GM19351 (cell line): ENCODE measurements around the gene PSMC2.

ENCODE experiments used
- ATAC-seq: cut with Tn5 transposase; IDR thresholded peaks from one replicate; pipeline ENCODE4 v1.9.1; 2021; ENCODE audit warnings: mild to moderate bottlenecking, moderate library complexity; ENCODE audit not compliant: unreplicated experiment

The PSMC2 gene

DNA sequence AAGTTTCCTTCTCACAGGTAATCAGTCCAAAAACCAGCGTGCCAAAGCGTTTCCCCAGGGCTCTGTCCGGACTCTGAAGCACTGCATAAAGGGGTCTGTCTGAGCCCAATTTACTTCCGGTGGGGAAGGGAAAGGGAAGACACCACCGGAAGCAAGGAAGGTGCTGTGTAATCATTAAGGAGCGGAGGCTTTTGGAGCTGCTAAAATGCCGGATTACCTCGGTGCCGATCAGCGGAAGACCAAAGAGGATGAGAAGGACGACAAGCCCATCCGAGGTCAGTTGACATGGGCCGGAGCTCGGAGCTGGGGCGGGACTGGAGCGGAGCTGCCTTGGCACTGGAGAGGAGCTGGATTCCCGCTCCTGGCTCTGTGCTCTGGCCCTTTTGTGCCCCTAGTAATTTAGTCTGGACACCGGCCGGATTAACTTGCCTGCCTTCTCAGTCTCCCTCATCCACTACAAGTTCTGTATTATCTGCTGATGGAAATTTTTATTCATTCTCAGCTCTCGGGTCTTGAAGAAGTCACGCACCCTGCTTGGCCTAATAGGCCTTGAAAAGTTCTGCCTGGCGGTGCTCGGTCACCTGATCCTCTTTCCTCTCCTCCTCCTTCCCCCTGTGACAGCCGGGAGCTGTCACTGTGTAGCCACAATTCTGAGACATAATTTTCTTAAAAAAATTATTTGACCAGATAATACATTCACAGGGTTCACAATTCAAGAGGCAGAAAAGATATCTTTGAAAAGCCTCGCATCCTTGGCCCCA is at the start of gene PSMC2:
TSS of gene PSMC2 (plus strand) at position 137 of the 761 bp plus-strand sequence. CDS start at position 206, 69 bp downstream.
- ATAC-seq, result peak; percentile 66

DNA sequence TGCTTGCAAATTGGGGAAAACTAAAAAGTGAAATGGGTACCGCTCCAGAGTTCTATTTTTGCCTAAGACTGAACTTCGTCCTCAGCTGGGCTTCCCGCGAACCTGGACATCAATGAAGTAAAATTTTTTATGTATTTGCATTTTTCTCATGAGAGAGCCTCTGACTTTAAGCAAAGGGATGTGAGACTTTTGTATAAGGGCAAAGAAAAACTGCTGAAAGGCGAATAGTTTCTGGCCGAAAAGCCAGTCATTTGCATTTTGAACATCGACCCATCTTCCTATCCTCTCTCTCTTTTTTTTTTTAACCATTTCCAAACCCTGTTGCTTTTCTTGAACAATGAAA is 49.6 kb upstream of the PSMC2 start:
- ATAC-seq, result no peak

GRCh38 chr7:103299660-103300059 is 47.8 kb upstream of the PSMC2 start:
- ATAC-seq, result no peak

DNA sequence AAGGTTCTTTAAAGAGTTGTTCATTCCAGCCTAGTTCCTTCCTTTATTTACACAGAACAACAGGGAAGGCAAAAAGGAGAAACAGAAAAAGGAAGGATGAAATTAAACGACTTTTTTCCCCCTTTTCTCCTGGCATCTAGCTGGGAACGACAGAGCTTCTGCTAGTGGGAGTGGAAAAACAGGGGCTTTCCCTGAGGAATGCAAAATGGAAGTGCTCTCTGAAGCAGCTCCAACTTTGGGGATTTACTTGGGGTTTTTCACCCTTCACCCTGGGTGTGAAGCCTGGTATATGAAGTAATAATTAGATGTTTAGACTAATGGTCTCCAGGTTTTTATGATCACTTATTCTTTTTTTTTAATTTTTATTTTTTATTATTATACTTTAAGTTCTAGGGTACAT is 46.0 kb upstream of the PSMC2 start:
- ATAC-seq, result no peak

DNA sequence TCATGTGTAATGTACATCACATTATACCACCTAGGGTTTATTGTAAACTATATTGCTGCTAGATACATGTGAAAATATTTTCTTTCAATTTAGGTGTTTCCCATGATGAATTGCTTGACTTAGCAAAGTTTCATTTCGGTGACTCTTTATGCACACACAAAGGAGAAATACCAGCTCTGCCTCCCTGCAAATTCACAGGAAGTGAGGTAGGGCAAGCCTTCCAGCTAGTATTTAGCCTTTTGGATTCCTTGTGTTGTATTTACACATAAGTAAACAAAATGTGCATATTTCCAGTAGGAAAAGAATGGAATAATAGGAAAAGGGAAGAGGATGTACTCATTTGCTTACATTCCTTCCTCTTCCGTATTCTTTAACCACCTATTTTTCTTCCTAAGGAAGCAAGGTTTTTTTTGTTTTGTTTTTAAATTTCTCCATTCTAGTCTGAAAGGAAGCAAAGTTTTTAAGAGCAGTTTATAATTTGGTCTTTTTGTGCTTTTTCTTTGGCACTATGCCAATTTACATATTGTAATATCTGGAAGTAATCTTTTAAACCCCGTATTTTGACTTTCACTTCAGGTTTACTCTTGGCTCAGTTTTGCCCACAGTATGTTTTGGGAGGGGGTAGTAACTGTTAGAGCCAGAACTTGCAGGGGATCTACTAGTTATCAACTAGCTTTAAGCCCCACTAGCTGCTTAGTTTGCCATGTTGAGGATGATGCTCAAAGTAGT is 39.8 kb upstream of the PSMC2 start:
- ATAC-seq, result no peak

DNA sequence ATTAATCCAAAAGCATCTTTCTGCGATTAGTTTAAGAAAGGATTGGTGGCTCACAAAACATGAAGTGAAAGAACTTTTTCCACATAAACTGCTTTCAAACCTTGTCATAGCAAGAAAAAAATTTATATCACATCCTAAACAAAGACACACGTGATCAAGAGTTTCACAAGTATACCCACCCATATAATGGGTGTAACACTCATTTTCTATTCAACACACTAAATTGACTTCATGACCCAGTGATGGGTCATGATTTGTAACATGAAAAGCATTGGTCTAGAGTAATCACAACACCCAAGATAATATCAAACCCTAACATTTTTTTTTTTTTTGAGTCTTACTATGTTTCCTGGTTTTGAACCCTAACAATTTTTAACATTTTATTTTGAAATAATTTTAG is 32.6 kb upstream of the PSMC2 start:
- no peak for ATAC-seq

- no peak for ATAC-seq
Measured at GRCh38 chr7:103316380-103316941, 31.0 kb upstream of the PSMC2 start.

DNA sequence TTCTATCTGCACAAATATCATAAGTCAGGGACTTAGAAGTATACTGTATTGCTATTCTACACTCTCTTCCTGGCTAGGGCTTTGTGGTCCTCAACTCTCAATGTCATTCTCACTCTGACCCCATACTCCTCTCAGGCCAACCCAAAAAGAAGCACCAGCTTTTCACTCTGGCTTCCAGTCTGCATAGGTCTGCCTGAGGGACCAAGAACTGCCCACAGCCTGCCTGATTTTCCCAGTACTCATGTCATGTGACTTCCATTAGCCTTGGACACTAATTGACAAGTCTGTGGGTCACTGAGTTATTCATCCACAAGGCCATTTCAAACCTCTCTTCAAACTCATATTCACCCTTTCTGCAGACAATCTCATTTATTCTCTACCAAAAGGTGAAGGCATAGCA is 30.4 kb upstream of the PSMC2 start:
- no peak for ATAC-seq

DNA sequence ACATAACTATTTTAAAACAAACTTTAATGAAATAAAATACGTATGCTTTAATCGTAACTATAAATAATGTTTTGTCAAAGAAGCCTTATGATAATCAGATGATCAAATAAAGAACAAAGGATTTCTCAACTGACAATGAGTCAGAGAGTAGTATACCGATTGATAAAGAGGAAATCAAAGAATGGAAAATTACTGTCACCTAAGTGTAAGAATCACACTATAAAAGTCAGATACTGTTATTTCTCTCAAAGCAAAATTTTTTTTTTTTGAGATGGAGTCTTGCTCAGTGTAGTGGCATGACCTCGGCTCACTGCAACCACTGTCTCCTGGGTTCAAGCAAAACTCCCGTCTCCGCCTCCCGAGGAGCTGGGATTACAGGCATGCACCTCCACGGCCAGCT is 21.7 kb upstream of the PSMC2 start:
- ATAC-seq, result no peak

GRCh38 chr7:103336761-103337160 is 10.7 kb upstream of the PSMC2 start:
- no peak for ATAC-seq

DNA sequence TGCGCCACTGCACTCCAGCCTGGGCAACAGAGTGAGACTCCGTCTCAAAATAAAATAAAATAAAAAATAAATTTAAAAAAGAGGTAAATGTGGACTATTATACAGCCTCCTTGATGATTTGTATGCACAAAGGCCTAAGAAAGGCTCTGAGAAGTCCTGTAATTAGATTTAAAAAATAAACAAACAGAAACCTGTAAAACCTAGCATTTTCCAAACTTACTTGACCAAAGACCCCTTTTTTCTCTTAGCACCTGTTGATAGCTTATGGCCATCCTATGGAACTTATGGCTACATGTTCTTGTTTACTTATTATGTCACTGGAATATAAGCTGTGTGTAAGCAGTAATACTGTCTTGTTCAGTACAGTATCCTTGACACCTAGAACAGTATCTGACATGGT is 8.6 kb upstream of the PSMC2 start:
- ATAC-seq, result no peak

DNA sequence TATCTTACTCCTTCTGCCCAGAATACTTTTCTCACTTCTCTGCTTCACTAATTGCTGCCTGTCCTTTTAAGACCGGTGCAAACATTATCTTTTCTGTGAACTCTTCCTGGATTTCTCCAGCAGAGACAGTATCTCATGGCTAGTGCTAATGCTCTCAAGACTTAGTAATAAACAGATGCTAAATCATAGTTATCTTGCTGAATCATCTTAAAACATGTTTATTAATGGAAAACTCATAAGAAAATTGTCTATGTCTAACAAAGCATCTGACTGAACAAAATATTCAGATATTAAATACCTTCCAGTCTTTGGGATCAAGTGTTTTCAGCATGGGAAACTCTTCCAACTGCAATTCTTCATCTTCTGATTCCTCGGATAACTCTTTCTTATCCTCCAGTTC is 6.0 kb upstream of the PSMC2 start:
- ATAC-seq, result no peak

DNA sequence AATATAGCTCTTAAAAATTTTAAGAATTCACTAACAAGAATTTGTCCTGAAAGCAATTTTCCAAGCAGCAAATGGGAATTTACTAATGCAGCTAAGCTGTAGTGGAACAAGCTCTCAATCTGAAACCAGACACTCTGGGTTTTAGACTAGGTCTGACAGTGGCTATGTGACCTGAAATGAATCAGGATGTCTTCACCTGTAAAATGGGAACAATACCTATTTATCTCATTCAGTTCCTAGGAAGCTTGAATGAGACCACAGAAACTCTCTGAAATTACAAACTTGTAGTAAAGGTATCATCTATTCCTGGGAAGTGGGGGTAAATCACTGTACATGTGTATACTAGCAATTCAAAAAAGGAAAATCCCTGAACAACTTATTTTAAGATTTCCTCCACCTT is 4.1 kb upstream of the PSMC2 start:
- no peak for ATAC-seq

DNA sequence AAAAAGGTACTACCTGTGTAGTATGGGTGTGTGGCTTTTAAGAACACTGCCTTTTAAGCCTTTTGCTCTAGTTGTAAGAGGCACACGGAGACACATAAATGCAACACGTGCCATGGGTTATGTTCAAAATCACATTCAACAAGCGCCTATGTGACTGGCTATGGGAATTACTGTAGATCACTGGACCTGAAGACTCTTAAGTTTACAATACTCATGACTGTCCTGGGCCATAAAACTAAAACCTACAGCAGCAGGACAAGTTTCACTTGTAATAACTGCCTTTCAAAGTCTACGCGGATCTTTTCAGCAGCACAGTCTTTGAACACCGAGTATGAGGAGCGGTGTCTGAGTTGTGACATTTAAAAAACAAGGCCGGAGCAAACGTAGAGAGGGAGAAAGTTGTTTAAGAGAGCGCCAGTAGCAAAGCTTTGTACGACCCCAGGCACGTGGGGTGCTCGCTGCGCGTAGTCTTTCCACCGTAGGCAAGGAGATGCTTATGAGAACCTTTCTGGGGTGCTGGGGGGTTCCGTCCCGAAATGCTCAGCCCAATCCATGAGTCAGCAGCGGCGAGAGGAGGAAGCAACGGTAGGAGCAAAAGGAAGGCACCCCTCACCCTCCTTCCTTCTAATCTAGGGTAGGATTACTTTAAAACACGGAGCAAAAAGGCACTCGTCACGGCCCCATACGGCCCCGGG is 3.5 kb upstream of the PSMC2 start:
- peak; percentile 18 for ATAC-seq

GRCh38 chr7:103344453-103345149 is 2.8 kb upstream of the PSMC2 start, which contains the start of gene DNAJC2:
Gene DNAJC2, minus strand, starts transcription at chr7:103344767. Its CDS starts 145 bp downstream, at chr7:103344622.
- peak; percentile 73 for ATAC-seq

- ATAC-seq, result no peak
Measured at GRCh38 chr7:103346396-103346795, 1.0 kb upstream of the PSMC2 start.

DNA sequence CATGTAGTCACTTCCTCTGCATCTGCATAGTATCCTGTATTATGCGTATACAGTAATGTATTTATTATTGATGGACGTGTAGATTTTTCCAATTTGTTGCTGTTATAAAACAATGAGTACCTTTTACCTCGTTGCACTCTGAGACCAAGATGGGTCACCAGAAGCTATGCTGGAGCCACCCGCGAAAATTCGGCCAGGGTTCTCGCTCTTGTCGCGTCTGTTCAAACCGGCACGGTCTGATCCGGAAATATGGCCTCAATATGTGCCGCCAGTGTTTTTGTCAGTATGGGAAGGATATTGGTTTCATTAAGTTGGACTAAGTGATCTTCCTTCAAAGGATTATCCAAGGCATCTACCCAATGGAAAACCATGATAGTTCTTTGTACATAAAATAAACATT is 1.0 kb downstream of the PSMC2 start:
- ATAC-seq, result no peak

DNA sequence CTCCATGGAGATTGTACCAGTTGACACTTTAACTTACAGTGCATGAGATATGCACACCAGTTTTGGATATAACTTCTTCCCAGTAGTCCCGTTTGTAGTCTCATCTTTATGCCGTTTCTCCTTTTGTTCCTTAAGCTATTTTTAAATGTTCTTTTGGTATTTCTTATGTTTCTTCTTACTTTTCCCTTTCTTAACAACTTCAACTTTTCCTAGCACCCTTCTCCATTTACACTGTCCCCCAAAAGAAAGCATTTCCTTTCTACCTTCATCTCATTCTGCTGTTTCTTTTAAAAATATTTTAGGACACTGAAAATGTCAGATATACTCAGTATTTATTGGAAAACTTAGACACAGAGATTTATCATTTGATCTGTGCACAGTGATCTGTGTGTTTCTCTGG is 1.5 kb downstream of the PSMC2 start:
- no peak for ATAC-seq

DNA sequence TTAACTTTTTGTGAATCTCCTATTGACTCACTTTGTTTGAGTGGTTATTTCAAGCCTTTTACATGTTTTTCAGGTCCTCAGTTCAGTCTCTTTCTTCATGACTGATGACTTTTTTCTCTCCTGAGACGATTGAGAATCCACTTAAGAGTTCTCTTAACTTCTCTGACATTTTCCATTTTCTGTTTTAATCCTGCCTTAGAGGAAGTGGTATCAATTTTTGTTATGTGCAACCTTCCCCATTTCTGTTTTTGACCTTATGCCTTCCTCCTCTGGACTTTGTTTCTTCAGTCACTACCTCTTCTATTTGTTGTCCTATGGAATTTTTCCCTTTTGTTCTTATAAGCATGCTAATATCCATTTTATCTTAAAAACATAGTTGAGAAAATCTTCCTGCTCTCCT is 2.4 kb downstream of the PSMC2 start:
- no peak for ATAC-seq

GRCh38 chr7:103369432-103369831 is 22.0 kb downstream of the PSMC2 start:
- no peak for ATAC-seq
